D721Med (cell line): ENCODE results near the gene PBX3.
"Not testable (repeated sequence)": the region's sequence is repeated elsewhere in the genome, so short reads cannot be mapped to it uniquely, and the experiment has no call there.

Experiments
- DNase-seq: peaks from one replicate; pipeline ENCODE4 v3.0.0; 2011; ENCODE audit warnings: low spot score; ENCODE audit not compliant: insufficient read length
- FAIRE-seq: peaks from 2 replicates; lab custom pipeline; 2011; peaks lifted over from hg19 to GRCh38; lab: Jason Lieb, UNC
- CTCF ChIP-seq: IDR thresholded peaks from 2 replicates; pipeline ENCODE4 v1.5.1; 2012; ENCODE audit warnings: mild to moderate bottlenecking, control low read depth; ENCODE audit not compliant: insufficient read depth; ENCODE audit errors: missing control alignments

Gene PBX3

GRCh38 chr9:125766468-125767221 lies 19.5 kb downstream of the PBX3 start:
- no peak for TF ChIP-seq CTCF
- FAIRE-seq, result no peak

GRCh38 chr9:125767349-125767748 lies 20.2 kb downstream of the PBX3 start:
- no peak for DNase-seq
- FAIRE-seq, result no peak
- TF ChIP-seq CTCF, result no peak

More at GRCh38 chr9:125766468-125767221, 19.5 kb downstream of the PBX3 start:
- DNase-seq, result no peak

- TF ChIP-seq CTCF, result no peak
- DNase-seq (no peak), FAIRE-seq (no peak)
Measured at GRCh38 chr9:125768803-125769202, 21.6 kb downstream of the PBX3 start.

GRCh38 chr9:125771037-125771436 lies 23.9 kb downstream of the PBX3 start:
- DNase-seq (no peak), FAIRE-seq (peak; percentile 56)
- TF ChIP-seq CTCF, result no peak

- FAIRE-seq, result no peak
- DNase-seq, result no peak
- TF ChIP-seq CTCF, result no peak
Measured at GRCh38 chr9:125772740-125773139, 25.6 kb downstream of the PBX3 start.

GRCh38 chr9:125774106-125774505 lies 26.9 kb downstream of the PBX3 start:
- FAIRE-seq (no peak), DNase-seq (no peak)
- no peak for TF ChIP-seq CTCF

GRCh38 chr9:125776789-125777188 lies 29.6 kb downstream of the PBX3 start:
- FAIRE-seq, DNase-seq: not testable (repeated sequence)

GRCh38 chr9:125778538-125779219 lies 31.5 kb downstream of the PBX3 start:
- not testable (repeated sequence) for DNase-seq
- peak; percentile 46 for FAIRE-seq

GRCh38 chr9:125779220-125779565 lies 32.0 kb downstream of the PBX3 start:
- not testable (repeated sequence) for FAIRE-seq, DNase-seq
